Prostate gland (tissue), 1 donor: ENCODE results near the gene WFIKKN2.

Experiments
- POLR2A ChIP-seq: fragments of 450-650 bp; IDR thresholded peaks from one replicate; pipeline ENCODE4 v1.6.1; 2016; ENCODE audit warnings: antibody characterized with exemption, mild to moderate bottlenecking
- POLR2AphosphoS5 ChIP-seq: sonication (generic); formaldehyde crosslinking; IDR thresholded peaks from one replicate; pipeline ENCODE4 v1.6.1; 2017; ENCODE audit warnings: antibody characterized with exemption

DNA sequence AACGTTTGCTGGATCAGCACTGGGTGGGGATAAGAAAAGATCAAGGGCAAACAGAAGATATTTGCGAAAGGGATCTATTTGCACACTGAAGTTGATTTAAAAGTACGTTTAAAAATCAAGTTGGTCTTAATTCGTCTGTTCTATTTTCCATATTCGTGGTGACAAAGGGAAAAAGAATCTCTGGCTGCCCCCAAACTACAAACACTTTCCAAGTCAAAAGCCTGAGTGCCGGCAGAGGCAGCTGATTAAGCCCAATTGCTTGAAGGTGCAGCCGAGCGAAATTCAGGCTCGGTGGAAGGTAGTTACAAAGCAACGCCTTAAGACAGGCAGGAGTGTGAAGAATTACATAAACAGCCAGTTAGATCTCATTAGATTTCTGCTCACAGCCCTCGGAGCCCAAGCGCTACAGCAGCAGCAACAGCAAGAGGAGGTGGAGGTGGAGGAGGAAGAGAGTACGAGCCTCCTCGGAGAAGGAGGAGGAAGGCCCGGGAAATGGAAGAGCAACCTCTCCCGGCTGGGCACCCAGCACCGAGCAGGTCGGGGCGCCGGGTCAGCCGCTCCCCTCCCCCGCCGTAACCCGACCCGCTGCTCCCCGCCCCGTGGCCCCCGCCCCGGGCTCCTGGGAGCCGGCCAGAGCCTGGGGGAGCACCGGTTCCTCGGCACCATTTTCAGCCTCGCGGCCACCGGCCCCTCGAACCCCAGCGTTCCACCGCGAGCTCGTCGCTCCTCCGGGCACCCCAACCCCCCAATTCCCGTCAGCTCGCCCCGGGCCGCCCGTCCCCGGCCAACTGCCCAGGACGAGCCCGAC, 29.9 kb downstream of the WFIKKN2 start:
- TF ChIP-seq POLR2AphosphoS5 (peak; percentile 60), POLR2A (peak; percentile 61)
